Keratinocyte (primary cell): Measurements from ENCODE around the gene MTM1. TPM values are rescaled to one million over a fixed set of nuclear protein-coding genes. Genes with fewer than 3 reads are reported as not detected.

Source experiments
- DNase-seq: peaks from one replicate; pipeline ENCODE4 v3.0.0-alpha.2; 2011; ENCODE audit warnings: low read depth, missing footprints, low spot score
- FAIRE-seq: peaks from 2 replicates; lab custom pipeline; 2011; peaks lifted over from hg19 to GRCh38; lab: Jason Lieb, UNC
- H2AFZ ChIP-seq: 2 replicates; pipeline ENCODE4 v1.6.0; 2012; ENCODE audit warnings: low read length, control low read depth, inconsistent platforms; ENCODE audit not compliant: control insufficient read depth
- H3K27ac ChIP-seq: 2 replicates; pipeline ENCODE4 v1.5.1; 2011; ENCODE audit warnings: low read length; ENCODE audit not compliant: control insufficient read depth, insufficient read depth
- H3K27me3 ChIP-seq: 3 replicates; pipeline ENCODE4 v1.6.0; 2011; ENCODE audit warnings: low read length; ENCODE audit not compliant: control insufficient read depth, insufficient read depth; ENCODE audit errors: extremely low read depth
- H3K36me3 ChIP-seq, 2 experiments: 2 replicates in 1 of 2; 3 replicates in 1 of 2; pipeline ENCODE4 v1.5.1; 2011; ENCODE audit warnings: low read length in 2 of 2, mild to moderate bottlenecking in 1 of 2; ENCODE audit not compliant: control insufficient read depth in 2 of 2, insufficient read depth in 2 of 2; ENCODE audit errors: extremely low read depth in 1 of 2
- H3K4me1 ChIP-seq: 3 replicates; pipeline ENCODE4 v1.5.1; 2011; ENCODE audit warnings: low read length; ENCODE audit not compliant: control insufficient read depth, insufficient read depth; ENCODE audit errors: extremely low read depth
- H3K4me2 ChIP-seq: 3 replicates; pipeline ENCODE4 v1.6.0; 2011; ENCODE audit warnings: low read depth, low read length; ENCODE audit not compliant: control insufficient read depth, insufficient read depth; ENCODE audit errors: extremely low read depth
- H3K4me3 ChIP-seq, 3 experiments: fragments of 200-600 bp in 1 of 3; sonication (generic) in 1 of 3; 2 replicates in 2 of 3; 3 replicates in 1 of 3; pipeline ENCODE4 v1.5.1; 2011 to 2016; ENCODE audit warnings: low read length in 3 of 3, mild to moderate bottlenecking in 3 of 3, control low read depth in 2 of 3, inconsistent platforms in 1 of 3, low read depth in 1 of 3, mixed read lengths in 1 of 3, mixed run types in 1 of 3, moderate library complexity in 1 of 3; ENCODE audit not compliant: control insufficient read depth in 2 of 3, insufficient read depth in 2 of 3; ENCODE audit errors: extremely low read depth in 1 of 3
- H3K79me2 ChIP-seq: 2 replicates; pipeline ENCODE4 v1.6.0; 2012; ENCODE audit warnings: low read length; ENCODE audit not compliant: control insufficient read depth, insufficient read depth
- H3K9ac ChIP-seq: 3 replicates; pipeline ENCODE4 v1.6.0; 2011; ENCODE audit warnings: low read length; ENCODE audit not compliant: control insufficient read depth, insufficient read depth; ENCODE audit errors: extremely low read depth
- H3K9me1 ChIP-seq: 3 replicates; pipeline ENCODE4 v1.6.0; 2011; ENCODE audit warnings: low read length; ENCODE audit not compliant: control insufficient read depth, insufficient read depth; ENCODE audit errors: extremely low read depth
- H3K9me3 ChIP-seq: 2 replicates; pipeline ENCODE4 v1.5.1; 2012; ENCODE audit warnings: low read depth, low read length; ENCODE audit not compliant: control insufficient read depth
- H4K20me1 ChIP-seq: 3 replicates; pipeline ENCODE4 v1.6.0; 2011; ENCODE audit warnings: low read length; ENCODE audit not compliant: control insufficient read depth, insufficient read depth; ENCODE audit errors: extremely low read depth
- EZH2 ChIP-seq: IDR thresholded peaks from one replicate; pipeline ENCODE4 v1.6.1; 2012; ENCODE audit warnings: inconsistent platforms, mild to moderate bottlenecking, low read length, moderate library complexity
- dilution Hi-C: fragments of 300-500 bp; cut with MboI; formaldehyde crosslinking; loops from one replicate; pipeline ENCODE4 v1.7.0; 2020; ENCODE audit warnings: low sequenced_read_pairs; ENCODE audit not compliant: extremely low pct_ligation_motif_present
- polyA plus RNA-seq, 5 experiments: library from polyadenylated mRNA; depleted of rRNA in 3 of 5; stranded (reverse) in 3 of 5; stranded (forward) in 1 of 5; unstranded in 1 of 5; fragments of >200 nt; gene quantifications; 1 replicate in 1 of 5; 2 replicates in 3 of 5; 3 replicates in 1 of 5; pipeline versions ENCODE4 v1.2.1 to v1.2.3, GENCODE V29; 2011 to 2012; ENCODE audit warnings: missing spikeins in 2 of 5, low read depth in 1 of 5, low replicate concordance in 1 of 5
- TF ChIP-seq, protein P1 (sequence below), 3 experiments: IDR thresholded peaks in 1 of 3; conservative IDR thresholded peaks in 1 of 3; optimal IDR thresholded peaks in 1 of 3; 2 replicates in 2 of 3; 3 replicates in 1 of 3; pipeline versions ENCODE3 to v1.5.1; 2011; ENCODE audit warnings: low read length in 3 of 3, mild to moderate bottlenecking in 3 of 3, moderate library complexity in 2 of 3, control low read depth in 1 of 3, inconsistent platforms in 1 of 3; ENCODE audit not compliant: insufficient read depth in 2 of 3; ENCODE audit errors: extremely low read depth in 1 of 3

Gene MTM1
- polyA plus RNA-seq, 1 donor (not counting 4 experiments of a cell fraction or from before 2014, with no cell fraction given) = 13.9 TPM

DNA sequence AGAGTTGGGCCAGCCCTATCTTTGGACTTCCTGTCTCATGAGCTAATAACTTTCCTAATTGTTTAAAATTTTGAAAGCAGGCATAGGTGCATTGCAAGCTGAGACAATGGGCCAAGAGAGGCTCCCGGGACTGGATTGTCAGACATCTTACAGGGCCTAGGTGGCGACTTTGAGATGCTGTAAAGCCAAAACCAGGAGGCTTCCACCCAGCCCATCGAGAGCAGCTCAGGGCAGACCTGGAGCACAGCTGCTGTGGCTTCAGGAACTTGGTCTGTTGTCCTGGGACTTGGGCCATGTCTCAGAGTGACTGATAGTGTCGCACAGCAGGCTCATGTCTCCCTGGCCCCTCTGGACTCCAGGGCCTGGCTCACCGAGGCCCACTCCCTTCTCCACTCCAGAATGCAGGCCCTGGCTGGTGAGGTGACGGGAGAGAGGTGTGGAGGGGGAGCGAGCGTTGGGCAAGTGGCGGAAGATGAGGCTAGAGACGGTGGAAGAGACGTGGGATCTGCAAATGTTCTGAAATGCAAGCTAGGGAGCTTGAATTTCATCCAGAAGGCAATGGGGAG lies 24.1 kb upstream of the MTM1 start:
- FAIRE-seq (no peak), DNase-seq (no peak)
- Histone ChIP-seq H3K27me3 (no peaks in the 10 kb centered on the region), H3K36me3 (no peaks in the 10 kb centered on the region), H3K4me2 (no peak overlapping the region), H3K9me3 (no peaks in the 10 kb centered on the region), H3K9me1 (no peaks in the 10 kb centered on the region), H4K20me1 (no peaks in the 10 kb centered on the region), H3K79me2 (no peaks in the 10 kb centered on the region), H2AFZ (no peak overlapping the region), H3K4me3 (no peak overlapping the region), H3K27ac (no peak overlapping the region), H3K9ac (no peak overlapping the region), H3K4me1 (peaks cover 5% of the 10 kb centered on the region)
- no peak for TF ChIP-seq EZH2
- TF ChIP-seq, protein P1, sequence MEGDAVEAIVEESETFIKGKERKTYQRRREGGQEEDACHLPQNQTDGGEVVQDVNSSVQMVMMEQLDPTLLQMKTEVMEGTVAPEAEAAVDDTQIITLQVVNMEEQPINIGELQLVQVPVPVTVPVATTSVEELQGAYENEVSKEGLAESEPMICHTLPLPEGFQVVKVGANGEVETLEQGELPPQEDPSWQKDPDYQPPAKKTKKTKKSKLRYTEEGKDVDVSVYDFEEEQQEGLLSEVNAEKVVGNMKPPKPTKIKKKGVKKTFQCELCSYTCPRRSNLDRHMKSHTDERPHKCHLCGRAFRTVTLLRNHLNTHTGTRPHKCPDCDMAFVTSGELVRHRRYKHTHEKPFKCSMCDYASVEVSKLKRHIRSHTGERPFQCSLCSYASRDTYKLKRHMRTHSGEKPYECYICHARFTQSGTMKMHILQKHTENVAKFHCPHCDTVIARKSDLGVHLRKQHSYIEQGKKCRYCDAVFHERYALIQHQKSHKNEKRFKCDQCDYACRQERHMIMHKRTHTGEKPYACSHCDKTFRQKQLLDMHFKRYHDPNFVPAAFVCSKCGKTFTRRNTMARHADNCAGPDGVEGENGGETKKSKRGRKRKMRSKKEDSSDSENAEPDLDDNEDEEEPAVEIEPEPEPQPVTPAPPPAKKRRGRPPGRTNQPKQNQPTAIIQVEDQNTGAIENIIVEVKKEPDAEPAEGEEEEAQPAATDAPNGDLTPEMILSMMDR (optimal IDR thresholded peaks at IDR 0.05 in 1 of 3, IDR thresholded peaks at IDR 0.05 in 1 of 3, conservative IDR thresholded peaks at IDR 0.05 in 1 of 3; ENCODE audit: extremely low read depth in 1 of 3, insufficient read depth in 2 of 3, low read length in 3 of 3) = peak in 1 of 3 experiments; percentile 26
- dilution Hi-C loops = no loop called here

DNA sequence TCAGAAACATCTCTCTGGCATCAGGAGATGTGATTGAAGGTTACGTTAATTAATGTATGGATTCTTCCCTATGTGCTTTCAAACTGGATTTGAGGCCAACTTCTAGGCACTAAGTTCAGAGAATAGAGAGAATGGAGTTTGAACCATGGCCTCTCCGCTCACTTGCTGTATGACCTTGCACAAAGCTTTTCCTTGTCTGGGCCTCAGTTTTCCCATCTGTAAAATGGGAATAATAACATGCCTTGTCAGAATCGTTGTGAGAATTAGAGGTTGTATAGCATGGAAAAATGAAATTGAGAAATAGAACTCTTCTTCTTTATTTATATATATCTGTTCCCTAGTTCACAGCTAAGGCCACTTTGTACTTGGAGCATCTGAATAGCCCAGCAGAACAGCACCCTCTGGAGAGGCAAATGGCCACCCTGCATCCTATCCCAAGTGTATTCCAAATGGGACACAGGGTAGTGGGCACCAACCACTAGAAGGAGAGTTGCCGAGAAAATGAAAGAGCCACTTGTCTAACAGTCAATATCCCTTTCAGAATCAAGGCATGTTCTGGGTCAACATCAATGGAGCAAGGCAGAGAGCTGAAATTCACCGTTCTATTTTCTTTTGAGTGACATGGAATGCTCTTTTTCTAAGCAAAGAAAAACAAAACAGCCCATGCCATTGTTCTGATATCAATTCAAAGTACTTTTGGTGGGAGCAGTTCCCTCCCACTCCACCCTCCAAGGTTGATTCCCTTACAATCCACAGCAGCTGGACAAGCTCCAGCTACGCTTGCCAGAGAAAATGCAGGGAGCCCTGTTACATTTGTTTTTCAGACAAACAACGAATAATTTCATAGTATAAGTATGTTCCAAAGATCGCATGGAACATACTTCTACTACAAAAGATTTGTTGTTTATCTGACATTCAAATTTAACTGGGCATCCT lies 23.3 kb upstream of the MTM1 start:
- Histone ChIP-seq H2AFZ (no peak overlapping the region), H3K9me3 (no peaks in the 10 kb centered on the region), H4K20me1 (no peaks in the 10 kb centered on the region), H3K27me3 (no peaks in the 10 kb centered on the region), H3K79me2 (no peaks in the 10 kb centered on the region), H3K27ac (no peak overlapping the region), H3K9me1 (no peaks in the 10 kb centered on the region), H3K4me2 (no peak overlapping the region), H3K4me3 (no peak overlapping the region), H3K36me3 (no peaks in the 10 kb centered on the region), H3K9ac (no peak overlapping the region), H3K4me1 (peaks cover 5% of the 10 kb centered on the region)
- DNase-seq (no peak), FAIRE-seq (no peak)
- no peak for TF ChIP-seq EZH2
- TF ChIP-seq, protein P1 (optimal IDR thresholded peaks at IDR 0.05 in 1 of 3, IDR thresholded peaks at IDR 0.05 in 1 of 3, conservative IDR thresholded peaks at IDR 0.05 in 1 of 3; ENCODE audit: extremely low read depth in 1 of 3, insufficient read depth in 2 of 3, low read length in 3 of 3) = no peak
- dilution Hi-C loops = no loop called here
